GM19395 (cell line): ENCODE data around the gene SMTN.

Experiments
- ATAC-seq: cut with Tn5 transposase; IDR thresholded peaks from one replicate; pipeline ENCODE4 v1.9.1; 2021; ENCODE audit warnings: mild to moderate bottlenecking, moderate library complexity; ENCODE audit not compliant: unreplicated experiment

The SMTN gene

DNA sequence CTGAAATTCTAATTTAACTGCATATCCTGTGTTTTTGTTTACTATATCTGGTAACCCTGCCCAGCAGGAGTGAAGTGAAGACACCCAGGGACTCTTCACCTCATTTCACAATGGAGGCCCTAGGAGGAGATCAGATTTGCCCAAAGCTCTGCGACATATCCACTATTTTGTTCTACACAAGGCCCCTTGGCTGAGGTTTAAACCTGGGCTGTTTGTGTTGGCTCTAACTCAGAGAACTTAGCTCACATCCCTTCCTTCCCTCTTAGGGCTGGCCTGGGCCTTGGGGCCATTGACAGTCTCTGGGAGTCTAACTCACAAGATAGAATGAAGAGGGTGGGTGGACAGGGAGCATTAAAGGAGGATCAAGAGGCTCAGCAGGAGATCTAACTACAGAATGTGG, 67.4 kb downstream of the SMTN start:
- ATAC-seq: no peak

DNA sequence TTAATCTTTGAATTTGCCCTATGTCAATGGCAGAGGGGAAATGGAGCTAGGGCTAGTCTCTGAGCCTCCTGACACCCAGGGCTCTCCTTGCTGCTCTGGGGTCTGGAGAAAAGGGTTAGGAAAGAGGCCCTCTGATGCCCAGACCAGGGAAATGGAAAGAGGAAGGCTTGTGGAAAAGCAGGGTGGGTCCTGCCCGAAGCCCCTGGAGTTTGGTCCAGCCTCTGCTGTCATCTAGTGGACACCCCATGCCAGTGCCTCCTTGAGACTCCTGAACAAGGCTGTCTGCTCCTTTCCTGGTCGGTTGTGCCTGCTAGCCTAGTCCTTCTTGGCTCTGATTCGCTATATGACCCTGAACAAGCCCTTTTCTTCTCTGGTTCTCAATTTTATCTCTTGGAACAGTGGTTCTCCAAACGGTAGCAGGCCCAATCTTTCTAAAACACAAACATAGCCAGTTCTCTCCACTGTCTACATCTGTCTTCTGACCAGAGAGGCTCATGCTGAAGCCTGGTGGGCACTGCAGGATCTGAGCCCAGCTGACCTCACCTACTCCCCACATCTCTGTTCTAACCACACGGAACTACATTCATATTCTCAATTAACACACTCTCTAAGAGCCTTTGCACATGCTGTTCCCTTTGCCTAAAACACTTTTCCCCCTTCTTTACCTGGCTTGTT, 68.0 kb downstream of the SMTN start:
- no peak for ATAC-seq

DNA sequence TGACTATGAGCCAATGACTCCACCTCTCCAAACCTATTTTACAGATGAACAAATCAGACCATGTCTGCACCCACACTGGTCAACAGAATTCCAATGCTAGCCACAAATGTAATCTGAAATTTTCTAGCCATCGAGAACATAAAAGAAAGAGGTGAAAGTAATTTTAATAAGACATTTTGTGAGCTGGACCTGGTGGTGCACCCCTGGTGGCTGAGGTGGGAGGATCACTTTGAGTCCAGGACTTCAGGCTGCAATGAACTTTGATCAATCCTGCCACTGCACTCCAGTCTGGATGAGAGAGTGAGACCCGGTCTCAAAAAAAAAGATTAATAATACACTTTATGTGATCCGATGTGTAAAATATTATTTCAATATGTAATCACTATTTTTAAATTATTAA, 69.5 kb downstream of the SMTN start:
- no peak for ATAC-seq

DNA sequence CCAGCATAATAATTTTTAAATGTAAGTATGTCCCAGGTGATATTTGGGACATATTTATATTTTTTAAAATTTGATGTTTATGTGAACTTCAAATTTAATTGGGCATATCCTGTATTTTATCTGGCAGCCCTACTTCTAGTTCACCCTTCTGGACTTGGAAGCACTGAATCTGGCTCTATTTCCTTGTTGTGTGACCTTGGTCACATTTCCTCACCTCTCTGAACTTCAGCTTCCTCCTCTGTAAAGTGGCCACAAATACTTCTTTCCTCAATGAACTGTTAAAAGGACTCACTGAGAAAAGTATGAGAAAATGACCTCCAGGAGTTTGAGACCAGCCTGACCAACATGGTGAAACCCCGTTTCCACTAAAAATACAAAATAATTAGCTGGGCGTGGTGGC, 70.8 kb downstream of the SMTN start:
- no peak for ATAC-seq

DNA sequence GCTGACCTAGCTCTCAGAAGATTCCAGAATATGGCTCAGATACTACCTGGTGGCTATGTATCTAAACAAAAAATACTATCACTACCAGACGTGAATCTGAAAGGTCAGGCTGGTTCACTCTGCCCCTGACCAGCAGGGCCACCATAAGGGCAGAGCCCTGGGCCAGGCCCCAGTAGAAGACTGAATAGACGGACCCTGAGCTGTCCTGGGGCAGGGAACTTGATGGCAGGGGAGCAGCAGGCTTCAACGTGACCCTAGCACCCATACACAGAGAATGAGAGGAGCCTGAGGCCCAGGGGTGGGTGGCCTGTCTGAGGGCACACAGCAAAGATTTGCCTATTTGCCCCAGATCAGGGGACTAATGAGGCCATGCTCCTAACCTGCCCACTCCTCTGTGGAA, 72.2 kb downstream of the SMTN start:
- ATAC-seq: no peak
